Fibroblast of mammary gland (primary cell): ENCODE results near the gene SEC24C.
"Not testable (repeated sequence)": the region's sequence is repeated elsewhere in the genome, so short reads cannot be mapped to it uniquely, and the experiment has no call there.

Experiments
- DNase-seq: peaks from one replicate; pipeline ENCODE4 v3.0.0-alpha.2; 2010; ENCODE audit warnings: low read depth
- H3K4me3 ChIP-seq: 2 replicates; pipeline ENCODE4 v1.5.1; 2011; ENCODE audit warnings: low read depth, mild to moderate bottlenecking, low read length, moderate library complexity; ENCODE audit not compliant: control insufficient read depth
- TF ChIP-seq, protein P1 (sequence below): conservative IDR thresholded peaks from 2 replicates; pipeline ENCODE4 v1.5.1; 2011; ENCODE audit warnings: low read depth, low read length, inconsistent platforms; ENCODE audit not compliant: control insufficient read depth, insufficient read depth

SEC24C gene

DNA sequence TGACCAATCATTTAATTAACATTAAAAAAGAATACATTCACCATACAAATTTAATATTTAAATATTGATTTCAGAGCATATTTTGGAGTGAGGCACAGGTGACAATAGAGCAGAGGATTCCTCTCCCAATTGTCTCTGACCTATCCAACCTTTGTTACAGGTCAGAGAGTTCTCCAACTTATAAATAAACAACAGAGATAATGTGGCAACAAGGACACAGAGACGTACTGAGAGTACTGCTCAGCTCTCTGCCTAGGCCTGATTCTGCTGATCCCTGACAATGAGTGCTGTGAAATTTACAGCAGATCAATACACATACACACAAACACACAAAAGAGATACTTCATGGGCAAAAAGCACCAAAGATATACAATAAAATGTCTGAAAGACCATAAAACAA lies 27.9 kb upstream of the SEC24C start:
- no peak for DNase-seq
- TF ChIP-seq, protein P1, sequence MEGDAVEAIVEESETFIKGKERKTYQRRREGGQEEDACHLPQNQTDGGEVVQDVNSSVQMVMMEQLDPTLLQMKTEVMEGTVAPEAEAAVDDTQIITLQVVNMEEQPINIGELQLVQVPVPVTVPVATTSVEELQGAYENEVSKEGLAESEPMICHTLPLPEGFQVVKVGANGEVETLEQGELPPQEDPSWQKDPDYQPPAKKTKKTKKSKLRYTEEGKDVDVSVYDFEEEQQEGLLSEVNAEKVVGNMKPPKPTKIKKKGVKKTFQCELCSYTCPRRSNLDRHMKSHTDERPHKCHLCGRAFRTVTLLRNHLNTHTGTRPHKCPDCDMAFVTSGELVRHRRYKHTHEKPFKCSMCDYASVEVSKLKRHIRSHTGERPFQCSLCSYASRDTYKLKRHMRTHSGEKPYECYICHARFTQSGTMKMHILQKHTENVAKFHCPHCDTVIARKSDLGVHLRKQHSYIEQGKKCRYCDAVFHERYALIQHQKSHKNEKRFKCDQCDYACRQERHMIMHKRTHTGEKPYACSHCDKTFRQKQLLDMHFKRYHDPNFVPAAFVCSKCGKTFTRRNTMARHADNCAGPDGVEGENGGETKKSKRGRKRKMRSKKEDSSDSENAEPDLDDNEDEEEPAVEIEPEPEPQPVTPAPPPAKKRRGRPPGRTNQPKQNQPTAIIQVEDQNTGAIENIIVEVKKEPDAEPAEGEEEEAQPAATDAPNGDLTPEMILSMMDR = no peak
- H3K4me3 ChIP-seq = no peak overlapping the region

DNA sequence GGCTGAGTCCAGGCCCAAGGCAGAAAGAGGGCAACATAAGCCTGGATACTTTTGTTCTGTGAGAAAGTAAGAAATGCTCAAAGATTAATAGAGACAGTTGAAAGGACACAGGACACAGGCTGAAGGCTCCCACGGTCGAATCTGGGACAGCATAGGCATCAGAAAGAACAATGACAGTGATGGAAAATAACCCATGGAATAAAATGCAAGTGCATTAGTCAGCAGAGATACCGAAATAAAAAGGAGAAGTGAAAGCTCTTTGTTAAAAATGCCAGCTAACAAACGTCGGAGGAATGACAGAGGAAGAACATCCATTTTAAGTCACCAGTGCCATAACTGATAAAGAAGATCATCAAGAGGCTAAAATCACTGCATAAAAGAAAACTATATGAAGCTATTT lies 26.6 kb upstream of the SEC24C start:
- no peak overlapping the region for H3K4me3 ChIP-seq
- TF ChIP-seq, protein P1 = no peak
- DNase-seq = no peak

DNA sequence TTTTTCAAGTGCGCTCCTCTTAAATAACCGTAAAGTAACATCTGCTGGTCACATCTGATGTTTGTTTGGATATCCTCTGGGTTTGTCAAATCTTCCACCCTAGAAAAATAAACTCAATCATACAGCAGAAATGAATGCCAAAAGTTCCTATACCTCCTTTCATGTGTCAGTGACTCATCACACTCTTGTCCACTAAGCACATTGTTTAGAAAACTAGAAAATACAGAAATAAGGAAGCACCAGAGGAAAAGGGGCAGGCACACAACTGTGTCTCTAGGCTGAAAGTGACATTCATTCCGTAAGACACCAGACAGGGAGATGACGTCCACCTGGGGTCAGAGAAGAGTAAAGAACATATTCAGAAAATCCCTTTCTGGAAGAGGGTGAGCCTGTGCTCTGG lies 23.6 kb upstream of the SEC24C start:
- peak; percentile 16 for DNase-seq
- H3K4me3 ChIP-seq = not testable (repeated sequence)

DNA sequence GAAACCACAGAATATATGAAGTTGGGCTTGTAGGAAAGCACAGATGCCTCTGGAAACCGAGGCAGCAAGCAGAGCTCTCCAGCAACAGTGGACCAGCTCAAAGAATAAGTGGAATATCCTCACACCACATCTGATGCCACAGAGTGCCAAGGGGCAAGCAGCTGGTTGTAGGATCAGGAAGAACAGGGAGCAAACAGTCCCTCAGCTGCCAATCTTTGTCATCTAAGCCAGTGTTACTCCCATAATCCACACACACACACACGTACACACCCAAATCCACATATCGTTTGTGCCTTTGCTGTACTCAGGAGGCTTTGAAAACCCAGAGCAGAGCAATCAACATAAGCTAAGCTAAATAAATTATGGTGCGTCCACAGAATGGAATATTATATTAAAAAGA lies 20.7 kb upstream of the SEC24C start:
- no peak overlapping the region for H3K4me3 ChIP-seq
- DNase-seq = no peak
- TF ChIP-seq, protein P1 = no peak

DNA sequence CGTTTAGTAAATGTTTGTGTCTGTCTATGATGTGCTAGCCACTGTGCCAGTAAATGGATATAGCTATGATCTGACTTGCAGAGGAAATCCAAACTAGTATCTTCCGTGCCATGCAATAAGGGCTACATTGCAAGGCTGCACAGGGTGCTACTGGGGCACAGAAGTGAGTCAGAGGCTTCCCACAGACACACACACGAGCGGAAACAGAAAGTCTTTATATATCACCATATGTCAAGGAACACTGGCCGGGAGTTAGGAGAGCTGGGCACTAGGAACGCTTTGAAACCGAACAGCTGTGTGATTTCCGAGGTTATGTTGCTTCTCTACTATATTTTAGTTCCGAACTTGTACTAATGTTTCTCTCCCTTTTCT lies 14.4 kb upstream of the SEC24C start:
- peak overlapping the region; percentile 95 for H3K4me3 ChIP-seq
- peak; percentile 61 for DNase-seq

DNA sequence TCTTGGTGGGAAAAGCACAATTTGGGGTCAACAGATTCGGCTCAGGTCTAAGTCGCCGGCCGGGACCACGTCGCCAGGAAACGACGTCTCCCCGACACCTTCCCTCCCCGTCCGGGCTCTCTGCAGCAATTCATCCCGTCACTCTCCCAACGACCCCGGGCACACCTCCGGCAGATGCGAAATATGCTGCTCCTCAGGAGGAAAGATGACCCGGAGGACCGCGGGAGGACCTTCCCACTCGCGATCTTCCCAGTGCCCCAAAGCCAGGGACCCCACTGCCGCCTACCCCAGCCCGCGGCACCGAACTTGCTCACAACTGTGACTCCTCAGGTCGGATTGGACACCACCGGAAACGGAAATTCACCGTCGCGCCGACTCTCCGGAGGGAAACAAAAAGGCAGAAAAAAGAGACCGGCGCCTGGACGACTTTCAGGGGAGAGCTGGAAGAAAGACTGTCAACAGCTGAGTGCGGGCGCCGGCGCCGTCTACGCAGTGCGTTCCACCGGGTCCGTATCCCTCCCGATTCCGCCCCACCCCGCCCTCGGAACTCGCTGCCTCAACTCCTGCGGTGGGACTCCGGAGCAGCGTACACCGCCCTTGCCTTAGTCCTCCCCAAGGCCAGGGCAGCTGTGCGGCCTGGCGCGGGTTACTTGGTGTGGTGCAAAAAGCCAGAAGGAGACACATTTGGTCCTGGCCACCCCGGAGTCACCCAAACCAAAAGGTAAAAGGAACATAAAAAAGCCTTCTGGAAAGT lies 13.8 kb upstream of the SEC24C start:
- TF ChIP-seq, protein P1 = no peak
- peak; percentile 89 for DNase-seq
- H3K4me3 ChIP-seq = peak overlapping the region; percentile 95

DNA sequence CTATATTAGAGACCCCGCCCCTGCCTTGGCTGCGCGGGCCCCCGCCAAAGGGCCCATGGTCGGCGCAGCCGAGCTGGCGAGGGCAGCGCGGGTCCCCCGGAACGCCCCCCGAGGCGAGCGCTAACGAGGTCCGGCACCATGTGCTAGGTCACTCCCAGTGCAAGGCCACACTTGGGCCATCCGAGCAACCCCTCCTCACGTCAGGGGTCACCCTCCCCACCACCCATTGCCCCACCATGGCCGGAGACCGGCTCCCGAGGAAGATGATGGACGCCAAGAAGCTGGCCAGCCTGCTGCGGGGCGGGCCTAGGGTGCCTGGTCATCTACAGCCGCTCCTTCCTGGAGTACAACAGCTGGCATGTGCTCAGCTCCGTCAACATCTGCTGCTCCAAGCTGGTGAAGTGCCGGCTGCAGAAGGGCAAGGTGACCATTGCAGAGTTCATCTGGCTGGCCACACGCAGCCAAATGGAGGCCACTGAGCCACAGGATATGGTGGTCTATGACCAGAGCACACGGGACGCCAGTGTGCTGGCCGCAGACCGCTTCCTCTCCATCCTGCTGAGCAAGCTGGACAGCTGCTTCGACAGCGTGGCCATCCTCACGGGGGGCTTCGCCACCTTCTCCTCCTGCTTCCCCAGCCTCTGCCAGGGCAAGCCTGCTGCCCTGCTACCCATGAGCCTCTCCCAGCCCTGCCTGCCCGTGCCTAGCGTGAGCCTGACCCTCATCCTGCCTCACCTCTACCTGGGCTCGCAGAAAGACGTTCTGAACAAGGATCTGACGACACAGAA lies 12.4 kb upstream of the SEC24C start:
- TF ChIP-seq, protein P1 = no peak
- no peak for DNase-seq
- no peak overlapping the region for H3K4me3 ChIP-seq
